Colonic mucosa (tissue), 4 donors: ENCODE data around the gene SPOP. TPM values are rescaled to one million over a fixed set of nuclear protein-coding genes. Genes with fewer than 3 reads are reported as not detected.

Experiments
- DNase-seq: peaks from one replicate; pipeline ENCODE4 v3.0.0-alpha.2; 2020
- H3K27ac ChIP-seq: fragments of 200-600 bp; one replicate; pipeline ENCODE4 v1.8.0; 2021
- H3K27me3 ChIP-seq: fragments of 200-600 bp; one replicate; pipeline ENCODE4 v1.8.0; 2021
- H3K36me3 ChIP-seq: fragments of 200-600 bp; one replicate; pipeline ENCODE4 v1.8.0; 2021
- H3K4me1 ChIP-seq: fragments of 200-600 bp; one replicate; pipeline ENCODE4 v1.8.0; 2021; ENCODE audit warnings: mild to moderate bottlenecking
- H3K4me3 ChIP-seq: fragments of 200-600 bp; one replicate; pipeline ENCODE4 v1.8.0; 2021
- H3K9ac ChIP-seq, 2 donors: one replicate each; pipeline ENCODE4 v1.7.0; 2013; ENCODE audit warnings: control low read depth in 2 of 2, low read depth in 2 of 2, low read length in 2 of 2
- H3K9me3 ChIP-seq: fragments of 200-600 bp; one replicate; pipeline ENCODE4 v1.8.0; 2021
- intact Hi-C: fragments of 100-400 bp; cut with DNase I; formaldehyde crosslinking; loops from one replicate; pipeline ENCODE4 v1.14.1; 2022
- total RNA-seq, 2 donors: library from RNA; stranded (reverse); fragmentation: NEBNext Ultra II Directional in 1 of 2; extraction: Animal tissue kit (Norgen Biotek cat#: 25700) in 1 of 2; gene quantifications; one replicate each; pipeline ENCODE4 v1.2.1, GENCODE V29; 2021
- TF ChIP-seq, protein P1 (sequence below): fragments of 200-600 bp; IDR thresholded peaks from one replicate; pipeline ENCODE4 v1.8.0; 2022; ENCODE audit warnings: antibody characterized with exemption, mild to moderate bottlenecking
- donor health status: healthy.
- donor health status: DM: no; HTN: no; CAD: no.
- donor health status: DM: no; HTN: no; CAD: no.

The SPOP gene
- total RNA-seq, 2 donors from 2014 or later: 60.5 to 83.2 TPM

DNA sequence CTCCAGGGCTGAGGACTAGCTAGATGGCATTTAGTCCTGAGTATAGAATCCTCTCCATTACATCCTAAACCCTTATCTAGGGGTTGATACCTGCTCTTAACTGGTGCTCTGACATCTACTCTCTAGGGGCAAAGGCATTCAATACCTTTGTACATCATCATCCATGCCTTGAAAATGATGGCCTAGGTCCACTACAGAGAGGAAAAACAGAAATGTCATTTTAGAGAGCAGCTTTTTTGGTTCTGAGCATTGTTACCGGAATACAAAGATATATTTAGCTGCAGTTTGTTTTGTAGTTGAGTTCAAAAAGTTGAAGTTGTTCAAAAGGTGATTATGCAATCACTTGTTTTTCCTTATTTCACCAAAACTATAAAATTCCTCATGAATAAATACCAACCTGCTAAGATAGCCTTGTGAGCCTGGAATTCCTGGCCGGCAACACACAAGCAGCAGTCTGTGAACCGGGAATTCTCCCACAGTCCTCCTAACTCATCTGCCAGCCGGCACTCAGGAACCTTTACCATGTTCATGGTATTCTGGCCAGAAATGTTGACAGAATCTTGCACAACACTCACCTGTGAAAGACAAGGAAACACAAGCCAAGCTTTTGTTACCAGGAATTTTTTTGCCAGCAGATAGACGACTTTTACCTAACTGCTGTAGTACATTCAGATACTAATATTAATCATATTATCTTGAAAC is 66.9 kb downstream of the SPOP start:
- H3K36me3 ChIP-seq: no peaks in the 10 kb centered on the region
- no peak overlapping the region for H3K9ac ChIP-seq
- intact Hi-C loops: no loop called here
- H3K4me3 ChIP-seq: no peak overlapping the region
- TF ChIP-seq, protein P1, sequence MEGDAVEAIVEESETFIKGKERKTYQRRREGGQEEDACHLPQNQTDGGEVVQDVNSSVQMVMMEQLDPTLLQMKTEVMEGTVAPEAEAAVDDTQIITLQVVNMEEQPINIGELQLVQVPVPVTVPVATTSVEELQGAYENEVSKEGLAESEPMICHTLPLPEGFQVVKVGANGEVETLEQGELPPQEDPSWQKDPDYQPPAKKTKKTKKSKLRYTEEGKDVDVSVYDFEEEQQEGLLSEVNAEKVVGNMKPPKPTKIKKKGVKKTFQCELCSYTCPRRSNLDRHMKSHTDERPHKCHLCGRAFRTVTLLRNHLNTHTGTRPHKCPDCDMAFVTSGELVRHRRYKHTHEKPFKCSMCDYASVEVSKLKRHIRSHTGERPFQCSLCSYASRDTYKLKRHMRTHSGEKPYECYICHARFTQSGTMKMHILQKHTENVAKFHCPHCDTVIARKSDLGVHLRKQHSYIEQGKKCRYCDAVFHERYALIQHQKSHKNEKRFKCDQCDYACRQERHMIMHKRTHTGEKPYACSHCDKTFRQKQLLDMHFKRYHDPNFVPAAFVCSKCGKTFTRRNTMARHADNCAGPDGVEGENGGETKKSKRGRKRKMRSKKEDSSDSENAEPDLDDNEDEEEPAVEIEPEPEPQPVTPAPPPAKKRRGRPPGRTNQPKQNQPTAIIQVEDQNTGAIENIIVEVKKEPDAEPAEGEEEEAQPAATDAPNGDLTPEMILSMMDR: no peak
- no peaks in the 10 kb centered on the region for H3K4me1 ChIP-seq
- no peak overlapping the region for H3K27ac ChIP-seq
- H3K9me3 ChIP-seq: no peaks in the 10 kb centered on the region
- H3K27me3 ChIP-seq: no peaks in the 10 kb centered on the region
- no peak for DNase-seq

DNA sequence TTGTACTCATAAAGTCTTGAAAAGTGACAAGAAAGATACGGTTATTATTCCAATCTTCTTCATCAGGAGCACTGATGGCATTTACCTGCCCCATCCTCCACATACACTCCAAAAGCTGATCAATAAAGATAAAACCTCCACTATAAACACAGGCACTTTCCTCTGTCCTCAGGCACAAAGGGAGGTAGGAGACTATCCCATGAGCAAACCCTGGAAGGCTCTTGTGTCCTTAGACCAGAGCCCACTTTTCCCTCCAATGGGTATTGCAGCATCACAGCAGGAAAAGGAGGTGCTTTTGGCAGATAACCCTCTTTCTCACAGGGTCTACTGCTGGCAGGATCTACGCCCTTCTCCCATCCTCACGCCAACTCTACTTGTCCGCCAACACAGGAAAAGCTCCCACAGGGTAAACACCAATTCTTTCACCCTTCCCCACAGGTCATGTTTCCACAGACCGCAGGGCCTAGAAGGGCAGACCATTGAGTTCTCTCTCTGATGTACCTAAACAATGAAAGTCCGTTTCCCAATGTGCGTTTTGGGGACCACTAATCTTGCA is 73.5 kb downstream of the SPOP start:
- DNase-seq: no peak
- H3K9ac ChIP-seq: no peak overlapping the region
- no peaks in the 10 kb centered on the region for H3K27me3 ChIP-seq
- H3K4me1 ChIP-seq: no peaks in the 10 kb centered on the region
- TF ChIP-seq, protein P1: no peak
- H3K27ac ChIP-seq: no peak overlapping the region
- H3K9me3 ChIP-seq: no peaks in the 10 kb centered on the region
- intact Hi-C loops: no loop called here
- no peaks in the 10 kb centered on the region for H3K36me3 ChIP-seq
- no peak overlapping the region for H3K4me3 ChIP-seq

DNA sequence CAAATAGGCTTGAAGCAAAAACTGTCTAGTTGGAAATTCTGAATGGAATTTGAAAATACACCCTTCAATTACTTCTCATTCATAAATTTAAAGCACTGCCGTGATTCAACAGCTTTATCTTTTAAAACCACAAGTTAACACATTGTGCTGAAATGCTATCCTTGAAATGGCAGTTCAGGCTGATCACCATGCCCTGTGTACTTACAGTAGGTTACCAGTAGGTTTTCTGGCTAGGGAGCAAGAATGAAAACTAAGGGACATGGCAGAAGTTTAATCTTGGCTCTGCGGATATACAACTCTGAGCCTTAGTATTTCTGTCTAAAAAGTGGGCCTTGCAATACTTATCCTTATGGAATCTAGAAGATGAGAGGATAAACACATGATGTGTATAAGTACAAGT is 74.2 kb downstream of the SPOP start:
- Histone ChIP-seq H3K27me3 (no peaks in the 10 kb centered on the region), H3K9me3 (no peaks in the 10 kb centered on the region), H3K4me1 (no peaks in the 10 kb centered on the region), H3K36me3 (no peaks in the 10 kb centered on the region), H3K4me3 (no peak overlapping the region), H3K9ac (no peak overlapping the region), H3K27ac (no peak overlapping the region)
- TF ChIP-seq, protein P1: no peak
- DNase-seq: no peak
- intact Hi-C loops: no loop called here

DNA sequence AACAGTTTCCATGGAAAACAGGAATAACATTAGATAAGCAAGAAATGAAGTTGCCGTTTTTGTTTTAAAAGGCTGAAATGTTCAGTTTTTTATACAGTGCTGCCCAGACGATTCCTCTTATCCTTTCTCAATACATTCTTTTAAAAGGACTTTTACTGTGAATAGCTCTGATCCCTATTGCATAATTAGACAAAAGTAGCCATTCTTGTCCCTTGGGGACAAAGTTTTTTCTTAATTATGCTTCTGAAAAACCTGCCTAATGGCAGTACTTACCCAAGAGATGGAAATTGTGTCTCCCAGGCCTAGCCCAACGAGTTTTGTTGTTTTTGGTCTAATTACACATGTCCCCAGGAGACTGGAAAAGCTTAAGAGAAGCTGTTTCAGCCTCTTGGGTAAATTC is 74.7 kb downstream of the SPOP start:
- H3K27ac ChIP-seq: no peak overlapping the region
- intact Hi-C loops: no loop called here
- no peak overlapping the region for H3K4me3 ChIP-seq
- H3K9ac ChIP-seq: no peak overlapping the region
- H3K4me1 ChIP-seq: no peaks in the 10 kb centered on the region
- no peaks in the 10 kb centered on the region for H3K27me3 ChIP-seq
- no peak for DNase-seq
- H3K36me3 ChIP-seq: no peaks in the 10 kb centered on the region
- no peaks in the 10 kb centered on the region for H3K9me3 ChIP-seq
- TF ChIP-seq, protein P1: no peak

DNA sequence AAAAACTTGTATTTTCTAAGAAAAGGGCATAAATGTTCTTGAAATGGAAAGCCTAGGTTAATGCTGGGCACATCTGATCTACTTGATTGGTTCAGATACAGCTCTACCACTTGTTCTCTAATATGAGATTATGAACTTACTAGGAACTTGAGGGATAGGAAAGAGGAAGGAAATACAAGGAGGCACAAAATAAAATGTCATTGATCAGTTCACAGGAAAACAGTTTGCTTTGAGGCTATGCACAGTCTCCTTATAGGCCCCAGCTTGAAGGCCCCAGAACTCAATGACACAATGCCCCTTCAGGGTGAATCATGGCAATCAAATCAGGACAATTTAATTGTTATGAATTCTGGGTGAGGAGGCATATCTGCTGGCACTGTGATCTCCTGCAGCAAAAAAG is 75.1 kb downstream of the SPOP start:
- intact Hi-C loops: no loop called here
- TF ChIP-seq, protein P1: no peak
- DNase-seq: no peak
- Histone ChIP-seq H3K27me3 (no peaks in the 10 kb centered on the region), H3K4me3 (no peak overlapping the region), H3K9ac (no peak overlapping the region), H3K9me3 (no peaks in the 10 kb centered on the region), H3K4me1 (no peaks in the 10 kb centered on the region), H3K27ac (no peak overlapping the region), H3K36me3 (no peaks in the 10 kb centered on the region)
